H1 (cell line): ENCODE data around the gene LOXHD1. TPM values are rescaled to one million over a fixed set of nuclear protein-coding genes. Genes with fewer than 3 reads are reported as not detected.

Source experiments
- CTCF ChIA-PET: fragments of 300-600 bp; sonication (Branson Sonifier 250); formaldehyde crosslinking; loops from one replicate; lab custom pipeline; 2021; ENCODE audit not compliant: partially characterized antibody; lab: Charles Lee
- POLR2A ChIA-PET: fragments of 300-600 bp; sonication (Branson Sonifier 250); formaldehyde crosslinking; loops from one replicate; lab custom pipeline; 2021; ENCODE audit warnings: inconsistent platforms; ENCODE audit not compliant: partially characterized antibody; lab: Charles Lee
- DNase-seq, 2 experiments: peaks; one replicate each; pipeline versions ENCODE4 v3.0.0 to v3.0.0-alpha.2; 2010 to 2022; ENCODE audit warnings: low spot score in 2 of 2, low read depth in 1 of 2, mixed read lengths in 1 of 2
- FAIRE-seq: peaks from 2 replicates; lab custom pipeline; 2011; peaks lifted over from hg19 to GRCh38; lab: Jason Lieb, UNC
- H2AFZ ChIP-seq: 2 replicates; pipeline ENCODE4 v1.8.1; 2012; ENCODE audit warnings: low read length, inconsistent platforms
- H2AK5ac ChIP-seq: 2 replicates; pipeline ENCODE4 v1.6.1; 2013; ENCODE audit warnings: low read depth, low read length
- H2BK120ac ChIP-seq: replicated peaks from 2 replicates; pipeline ENCODE3; 2013; ENCODE audit warnings: low read depth, low read length, inconsistent platforms
- H2BK12ac ChIP-seq: 2 replicates; pipeline ENCODE4 v1.6.1; 2013; ENCODE audit warnings: low read depth, low read length
- H2BK15ac ChIP-seq: 2 replicates; pipeline ENCODE4 v1.6.1; 2013; ENCODE audit warnings: low read length
- H2BK20ac ChIP-seq: 2 replicates; pipeline ENCODE4 v1.6.1; 2013; ENCODE audit warnings: low read length
- H2BK5ac ChIP-seq: 2 replicates; pipeline ENCODE4 v1.6.1; 2013; ENCODE audit warnings: low read depth, low read length
- H3K14ac ChIP-seq: 2 replicates; pipeline ENCODE4 v1.6.1; 2013; ENCODE audit warnings: inconsistent platforms; ENCODE audit not compliant: insufficient read length
- H3K18ac ChIP-seq: 2 replicates; pipeline ENCODE4 v1.6.1; 2013; ENCODE audit warnings: low read length; ENCODE audit errors: extremely low read depth
- H3K23ac ChIP-seq: 2 replicates; pipeline ENCODE4 v1.6.1; 2013; ENCODE audit warnings: inconsistent platforms; ENCODE audit not compliant: insufficient read length
- H3K23me2 ChIP-seq: 2 replicates; pipeline ENCODE4 v1.6.1; 2013; ENCODE audit warnings: low read depth, low read length
- H3K27ac ChIP-seq: 2 replicates; pipeline ENCODE4 v1.6.1; 2011; ENCODE audit warnings: low read depth, low read length, inconsistent platforms
- H3K27me3 ChIP-seq, 4 experiments: replicated peaks in 1 of 4; 1 replicate in 1 of 4; 2 replicates in 3 of 4; pipeline versions ENCODE4 v1.6.1 to v1.8.1; 2011 to 2013; ENCODE audit warnings: low read length in 3 of 4, mild to moderate bottlenecking in 3 of 4, inconsistent platforms in 2 of 4, mixed read lengths in 2 of 4, moderate library complexity in 1 of 4; ENCODE audit not compliant: control insufficient read depth in 3 of 4, insufficient read depth in 3 of 4; ENCODE audit errors: extremely low read depth in 1 of 4
- H3K36me3 ChIP-seq, 4 experiments: 2 replicates each; pipeline versions ENCODE4 v1.6.1 to v1.8.1; 2011 to 2013; ENCODE audit warnings: mild to moderate bottlenecking in 4 of 4, low read length in 3 of 4, moderate library complexity in 2 of 4, control low read depth in 1 of 4, inconsistent platforms in 1 of 4; ENCODE audit not compliant: insufficient read depth in 4 of 4, control insufficient read depth in 2 of 4
- H3K4ac ChIP-seq: replicated peaks from 2 replicates; pipeline ENCODE3; 2013; ENCODE audit warnings: low read length, low read depth, mixed read lengths, inconsistent platforms; ENCODE audit not compliant: insufficient read length
- H3K4me1 ChIP-seq, 4 experiments: replicated peaks in 1 of 4; 1 replicate in 1 of 4; 2 replicates in 3 of 4; pipeline versions ENCODE4 v1.6.1 to v1.8.1; 2011 to 2013; ENCODE audit warnings: low read length in 3 of 4, inconsistent platforms in 2 of 4, mixed read lengths in 1 of 4; ENCODE audit not compliant: insufficient read depth in 4 of 4, control insufficient read depth in 3 of 4
- H3K4me2 ChIP-seq, 2 experiments: 2 replicates each; pipeline versions ENCODE4 v1.6.1 to v1.8.1; 2011 to 2013; ENCODE audit warnings: low read depth in 2 of 2, low read length in 2 of 2, control low read depth in 1 of 2, inconsistent platforms in 1 of 2, mild to moderate bottlenecking in 1 of 2; ENCODE audit not compliant: insufficient read depth in 1 of 2
- H3K4me3 ChIP-seq, 4 experiments: fragments of 200-600, 300-600 bp in 1 of 4; sonication (generic), shearing (Covaris generic), sonication (Bioruptor Twin) in 1 of 4; 2 replicates each; pipeline versions ENCODE4 v1.5.1 to v1.8.1; 2011 to 2016; ENCODE audit warnings: low read length in 4 of 4, low read depth in 3 of 4, control low read depth in 2 of 4, inconsistent platforms in 2 of 4, mild to moderate bottlenecking in 2 of 4, mixed read lengths in 1 of 4, moderate library complexity in 1 of 4; ENCODE audit not compliant: insufficient read depth in 2 of 4; ENCODE audit errors: extremely low read depth in 1 of 4
- H3K56ac ChIP-seq: replicated peaks from 2 replicates; pipeline ENCODE3; 2013; ENCODE audit warnings: low read depth, mild to moderate bottlenecking, mixed read lengths, low read length, inconsistent platforms; ENCODE audit not compliant: insufficient read length
- H3K79me1 ChIP-seq: 2 replicates; pipeline ENCODE4 v1.6.1; 2013; ENCODE audit warnings: low read depth, low read length, control low read depth
- H3K79me2 ChIP-seq, 2 experiments: 2 replicates each; pipeline versions ENCODE4 v1.6.1 to v1.8.1; 2012 to 2013; ENCODE audit warnings: low read length in 2 of 2, mild to moderate bottlenecking in 2 of 2, inconsistent platforms in 1 of 2; ENCODE audit not compliant: insufficient read depth in 2 of 2, control insufficient read depth in 1 of 2
- H3K9ac ChIP-seq, 4 experiments: replicated peaks in 1 of 4; 1 replicate in 1 of 4; 2 replicates in 3 of 4; pipeline versions ENCODE4 v1.6.1 to v1.8.1; 2011 to 2013; ENCODE audit warnings: low read depth in 3 of 4, low read length in 3 of 4, control low read depth in 2 of 4, mild to moderate bottlenecking in 2 of 4, moderate library complexity in 2 of 4, inconsistent platforms in 1 of 4; ENCODE audit errors: extremely low read depth in 1 of 4
- H3K9me3 ChIP-seq, 2 experiments: 2 replicates each; pipeline versions ENCODE4 v1.6.1 to v1.8.1; 2012 to 2013; ENCODE audit warnings: mild to moderate bottlenecking in 2 of 2, moderate library complexity in 2 of 2, control low read depth in 1 of 2, inconsistent platforms in 1 of 2, low read depth in 1 of 2, low read length in 1 of 2, mixed read lengths in 1 of 2; ENCODE audit not compliant: insufficient read depth in 2 of 2
- H4K20me1 ChIP-seq, 2 experiments: replicated peaks in 1 of 2; 2 replicates each; pipeline versions ENCODE3 to v1.8.1; 2011 to 2013; ENCODE audit warnings: inconsistent platforms in 2 of 2, low read length in 2 of 2, mild to moderate bottlenecking in 1 of 2; ENCODE audit not compliant: insufficient read depth in 2 of 2, control insufficient read depth in 1 of 2
- H4K5ac ChIP-seq: 2 replicates; pipeline ENCODE4 v1.6.1; 2013; ENCODE audit warnings: low read length, low read depth, mixed read lengths, inconsistent platforms; ENCODE audit not compliant: insufficient read length
- H4K8ac ChIP-seq: 2 replicates; pipeline ENCODE4 v1.8.0; 2013; ENCODE audit warnings: mild to moderate bottlenecking, moderate library complexity, low read length, inconsistent platforms; ENCODE audit not compliant: insufficient read depth; ENCODE audit errors: extremely low read depth
- H4K91ac ChIP-seq: replicated peaks from 2 replicates; pipeline ENCODE3; 2013; ENCODE audit warnings: low read length, mixed read lengths, inconsistent platforms; ENCODE audit not compliant: insufficient read length
- CBX8 ChIP-seq: fragments of 300-800, 300-1000 bp; sonication (generic); IDR thresholded peaks from 2 replicates; pipeline ENCODE4 v1.7.1; 2016; ENCODE audit warnings: low read depth, low read length, borderline replicate concordance
- CHD2 ChIP-seq: IDR thresholded peaks from 2 replicates; pipeline ENCODE4 v1.6.1; 2012; ENCODE audit warnings: low read length, improper control_type of control experiment
- CTBP2 ChIP-seq: IDR thresholded peaks from 2 replicates; pipeline ENCODE4 v1.7.0; 2011; ENCODE audit warnings: borderline replicate concordance, mild to moderate bottlenecking, moderate library complexity, mixed read lengths, low read length; ENCODE audit not compliant: insufficient read depth, insufficient read length
- POLR2A ChIP-seq, 2 experiments: IDR thresholded peaks; 1 replicate in 1 of 2; 2 replicates in 1 of 2; pipeline ENCODE4 v1.6.1; 2011; ENCODE audit warnings: low read depth in 2 of 2, low read length in 2 of 2, mild to moderate bottlenecking in 2 of 2; ENCODE audit errors: control extremely low read depth in 1 of 2
- RNF2 ChIP-seq: fragments of 200-900, 300-1000 bp; sonication (generic); IDR thresholded peaks from 2 replicates; pipeline ENCODE4 v1.7.1; 2016; ENCODE audit warnings: borderline replicate concordance, low read depth, mild to moderate bottlenecking, antibody characterized with exemption, low read length; ENCODE audit not compliant: poor library complexity, severe bottlenecking; ENCODE audit errors: missing control alignments
- SP2 ChIP-seq: IDR thresholded peaks from 2 replicates; pipeline ENCODE4 v1.6.1; 2012; ENCODE audit warnings: mild to moderate bottlenecking, low read length, inconsistent platforms
- WGBS, 2 experiments: shearing (Covaris generic) in 1 of 2; methylation state at CpG; one replicate each; pipeline versions ENCODE4 v1.1.6 to v1.1.7; 2013 to 2015; ENCODE audit warnings: low lambda C conversion rate in 2 of 2, mixed read lengths in 2 of 2, inconsistent platforms in 1 of 2, low coverage in 1 of 2, missing lambda C conversion rate in 1 of 2; ENCODE audit not compliant: insufficient replicate concordance in 2 of 2, insufficient coverage in 1 of 2, insufficient read length in 1 of 2; ENCODE audit errors: extremely low coverage in 1 of 2, missing lambda C conversion rate in 1 of 2; 5-methylcytosine and 5-hydroxymethylcytosine counted together
- polyA plus RNA-seq, 7 experiments: library from polyadenylated mRNA; depleted of rRNA in 3 of 7; stranded (reverse) in 5 of 7; unstranded in 2 of 7; fragments of >200 nt in 5 of 7; fragments of 200-250 nt in 2 of 7; gene quantifications; 1 replicate in 5 of 7; 2 replicates in 1 of 7; 4 replicates in 1 of 7; pipeline versions ENCODE4 v1.2.1 to v1.2.3, GENCODE V29; 2011 to 2013; ENCODE audit warnings: missing spikeins in 2 of 7, mixed read lengths in 2 of 7
- total RNA-seq: library from RNA; stranded (reverse); fragmentation: NEBNext Ultra II Directional; extraction: Animal tissue kit (Norgen Biotek cat#: 25700); gene quantifications from 2 replicates; pipeline ENCODE4 v1.2.1, GENCODE V29; 2021
- TF ChIP-seq, protein P1 (sequence below): IDR thresholded peaks from 2 replicates; pipeline ENCODE4 v1.6.1; 2012; ENCODE audit warnings: inconsistent platforms

The LOXHD1 gene
- total and polyA plus RNA-seq, 2 of the 8 experiments (the other 6 are each of a cell fraction or from before 2014, with no cell fraction given) = 0.02 TPM; not detected in 1

DNA sequence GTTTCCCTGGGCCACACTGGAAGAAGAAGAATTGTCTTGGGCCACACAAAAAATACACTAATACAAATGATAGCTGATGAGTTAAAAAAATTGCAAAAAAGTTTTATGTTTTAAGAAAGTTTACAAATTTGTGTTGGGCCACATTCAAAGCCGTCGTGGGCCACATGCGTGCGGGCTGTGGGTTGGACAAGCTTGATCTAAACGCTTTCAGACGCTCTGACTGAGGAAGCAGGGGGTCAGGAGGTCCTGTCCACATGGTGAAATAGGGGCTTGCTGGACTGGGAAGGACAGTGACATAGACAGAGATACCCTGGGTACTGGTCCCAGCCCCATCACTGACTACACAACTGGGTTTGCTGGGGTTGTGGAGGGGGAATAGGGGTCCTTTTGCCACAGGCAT, 86.4 kb downstream of the LOXHD1 start:
- Histone ChIP-seq H4K20me1 (no peaks in the 10 kb centered on the region), H3K27ac (no peak overlapping the region), H4K8ac (no peak overlapping the region), H3K4ac (no peak overlapping the region), H3K79me2 (no peaks in the 10 kb centered on the region), H3K56ac (no peak overlapping the region), H2BK12ac (no peak overlapping the region), H2BK15ac (no peak overlapping the region), H3K9ac (no peak overlapping the region), H3K27me3 (no peaks in the 10 kb centered on the region), H2BK20ac (no peak overlapping the region), H3K79me1 (no peaks in the 10 kb centered on the region), H3K14ac (no peak overlapping the region)
- DNase-seq = no peak
- TF ChIP-seq CHD2 (no peak), POLR2A (IDR thresholded peaks at IDR 0.05; ENCODE audit: control extremely low read depth in 1 of 2, low read depth in 2 of 2, low read length in 2 of 2) (no peak), SP2 (no peak), CTBP2 (no peak), RNF2 (no peak), CBX8 (no peak)
- TF ChIP-seq, protein P1, sequence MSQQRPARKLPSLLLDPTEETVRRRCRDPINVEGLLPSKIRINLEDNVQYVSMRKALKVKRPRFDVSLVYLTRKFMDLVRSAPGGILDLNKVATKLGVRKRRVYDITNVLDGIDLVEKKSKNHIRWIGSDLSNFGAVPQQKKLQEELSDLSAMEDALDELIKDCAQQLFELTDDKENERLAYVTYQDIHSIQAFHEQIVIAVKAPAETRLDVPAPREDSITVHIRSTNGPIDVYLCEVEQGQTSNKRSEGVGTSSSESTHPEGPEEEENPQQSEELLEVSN = no peak
- TF ChIP-seq, all 59 proteins: peak for 0
- Histone ChIP-seq H3K4me1 (no peaks in the 10 kb centered on the region), H3K23me2 (no peaks in the 10 kb centered on the region), H3K36me3 (no peaks in the 10 kb centered on the region), H2BK5ac (no peak overlapping the region), H3K23ac (no peak overlapping the region), H2AK5ac (no peak overlapping the region), H2BK120ac (no peak overlapping the region), H3K18ac (no peak overlapping the region), H2AFZ (no peak overlapping the region), H4K5ac (no peak overlapping the region), H3K9me3 (no peaks in the 10 kb centered on the region), H3K4me3 (no peak overlapping the region), H4K91ac (no peak overlapping the region), H3K4me2 (no peak overlapping the region)
- 83% methylated on average over 6 of the region's 6 CpGs; no CpG with 5 or more reads in 1 of the 2 experiments for WGBS, 2 experiments
- no peak for FAIRE-seq
- ChIA-PET POLR2A (interaction anchor here (0.9 kb wide), 1 partner anchor 238 kb away, joined by 3 read pairs; no protein-coding TSS in a partner anchor), CTCF (interaction anchor here (0.7 to 5.9 kb wide), 4 partner anchors 9 to 91 kb away, joined by 3 to 30 read pairs (median 4); no protein-coding TSS in a partner anchor)
